HG03280 (cell line): ENCODE measurements around the gene EIF3B.
"Not testable (repeated sequence)": the region's sequence is repeated elsewhere in the genome, so short reads cannot be mapped to it uniquely, and the experiment has no call there.

Experiments
- ATAC-seq: cut with Tn5 transposase; IDR thresholded peaks from one replicate; pipeline ENCODE4 v1.9.1; 2021; ENCODE audit warnings: mild to moderate bottlenecking, moderate library complexity; ENCODE audit not compliant: unreplicated experiment

The EIF3B gene

DNA sequence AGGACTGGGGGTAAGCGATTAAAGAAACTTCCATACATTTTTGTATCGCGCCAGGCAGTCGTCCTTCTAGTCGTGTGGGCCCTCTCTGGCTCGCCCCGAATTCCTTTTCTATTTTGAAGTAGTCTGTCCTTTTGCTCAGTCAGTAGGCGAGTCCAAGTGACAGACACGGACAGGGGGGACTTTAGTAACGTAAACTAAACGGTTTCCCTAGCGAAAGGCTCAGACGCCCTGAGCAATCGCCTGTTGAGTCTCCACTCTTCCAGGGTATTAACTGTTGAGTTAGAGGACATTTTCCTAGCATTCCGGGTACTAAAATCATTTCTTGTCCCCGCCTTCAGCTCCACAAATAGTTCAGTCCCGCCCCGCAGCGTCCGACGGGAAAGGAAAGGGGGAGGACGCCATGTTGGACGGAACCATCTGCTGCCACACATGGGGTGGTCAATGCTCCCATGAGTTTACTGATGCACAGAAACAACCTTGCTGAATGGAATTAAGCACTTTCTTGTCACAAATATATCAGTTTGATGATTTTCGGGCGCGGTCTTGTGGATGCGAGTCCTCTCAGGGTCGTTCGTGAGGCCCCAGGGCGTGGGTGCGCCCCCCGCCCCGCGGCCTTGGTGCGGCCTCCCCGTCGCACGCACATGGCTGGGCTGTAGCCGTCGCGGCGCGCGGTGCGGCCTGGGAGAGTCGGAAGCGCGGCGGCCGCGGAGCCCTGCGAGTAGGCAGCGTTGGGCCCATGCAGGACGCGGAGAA is at the start of gene EIF3B:
EIF3B (plus strand) TSS at position 642 of the 753 bp plus-strand sequence; CDS start at position 737, 95 bp downstream.
- ATAC-seq: peak; percentile 88

GRCh38 chr7:2305258-2305657 is 49.4 kb upstream of the EIF3B start:
- not testable (repeated sequence) for ATAC-seq

GRCh38 chr7:2306688-2307087 is 47.9 kb upstream of the EIF3B start:
- ATAC-seq: no peak

- peak; percentile 51 for ATAC-seq
Measured at GRCh38 chr7:2307690-2308107, 46.9 kb upstream of the EIF3B start.

DNA sequence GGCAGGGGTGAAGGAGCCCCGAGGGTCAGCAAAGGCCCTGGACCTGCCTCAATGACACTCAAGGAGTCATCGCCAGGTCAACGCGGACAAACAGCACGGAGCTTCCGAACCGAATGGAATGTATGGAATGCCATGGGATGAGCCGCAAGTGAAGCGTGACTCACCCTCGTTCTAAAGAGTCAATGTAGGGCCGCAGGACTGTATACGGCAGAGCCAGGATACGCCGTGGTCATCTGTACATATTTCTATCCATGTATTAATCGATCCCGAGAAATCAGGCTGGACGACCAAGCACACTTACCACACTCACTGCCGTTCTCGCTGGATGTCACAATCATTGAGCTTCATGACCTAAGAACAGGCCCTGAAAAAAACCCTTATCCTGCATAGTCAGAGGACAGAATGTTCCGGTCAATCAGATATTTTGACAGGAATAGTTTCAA is 44.7 kb upstream of the EIF3B start:
- ATAC-seq: no peak

DNA sequence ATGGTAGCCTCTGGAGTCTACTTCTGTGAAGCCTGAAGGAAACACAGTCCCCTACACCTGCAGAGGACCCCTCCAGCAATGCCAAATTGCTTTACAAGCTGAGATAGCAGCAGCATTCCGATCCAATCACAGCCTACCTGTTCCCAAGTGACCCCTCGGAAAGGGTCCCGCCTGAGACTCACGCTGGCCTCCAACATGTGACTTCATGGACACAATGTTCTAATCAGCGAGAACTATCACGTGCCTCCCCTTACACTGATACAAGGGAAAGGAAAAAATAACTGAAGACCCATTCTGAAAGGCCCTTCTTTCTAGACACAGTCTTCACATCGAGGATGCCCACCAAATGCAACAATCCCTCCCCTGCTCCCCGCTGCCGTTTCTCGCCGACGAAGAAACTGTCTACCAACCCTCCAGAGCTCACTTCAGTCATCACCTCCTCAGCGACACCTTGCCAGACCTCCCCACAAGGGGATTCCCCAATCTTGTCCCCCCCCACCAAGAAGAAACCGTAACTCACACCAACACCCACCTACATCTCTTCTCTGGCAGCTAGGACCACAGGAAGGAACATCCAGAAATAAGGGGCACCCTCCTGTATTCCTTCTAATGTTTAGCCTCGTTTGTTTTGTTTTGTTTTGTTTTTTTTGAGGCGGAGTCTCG is 42.2 kb upstream of the EIF3B start:
- ATAC-seq: no peak

DNA sequence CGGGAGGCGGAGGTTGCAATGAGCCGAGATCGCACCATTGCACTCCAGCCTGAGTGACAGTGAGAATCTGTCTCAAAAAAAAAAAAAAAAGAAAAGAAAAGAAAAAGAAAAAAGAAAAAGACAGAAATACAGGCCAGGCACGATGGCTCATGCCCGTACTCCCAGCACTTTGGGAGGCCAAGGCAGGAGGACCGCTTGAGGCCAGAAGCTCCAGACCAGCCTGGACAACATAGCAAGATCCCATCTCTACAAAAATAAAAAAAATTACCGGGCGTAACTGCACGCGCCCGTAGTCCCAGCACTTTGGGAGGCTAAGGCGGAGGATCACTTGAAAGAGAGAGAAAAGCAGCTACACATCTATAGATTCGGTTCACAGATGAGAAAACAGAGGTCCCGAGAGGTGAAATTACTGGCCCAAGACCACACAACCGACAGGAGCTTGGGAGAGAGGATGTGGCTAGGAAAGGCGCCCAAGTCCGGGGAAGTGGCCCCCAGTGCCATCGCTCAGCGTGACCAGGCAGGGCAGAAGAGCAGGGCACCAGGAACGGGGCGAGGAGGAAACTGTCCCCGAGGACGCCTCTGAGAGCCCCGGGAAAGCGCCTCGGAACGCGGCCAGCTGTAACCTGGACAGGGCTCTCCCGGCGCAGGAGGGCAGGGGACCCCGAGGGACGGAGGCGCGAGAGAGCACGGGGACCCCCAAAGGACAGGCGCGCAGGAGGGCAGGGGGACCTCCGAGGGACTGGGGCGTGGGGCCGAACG is 41.0 kb upstream of the EIF3B start:
- ATAC-seq: peak; percentile 12

DNA sequence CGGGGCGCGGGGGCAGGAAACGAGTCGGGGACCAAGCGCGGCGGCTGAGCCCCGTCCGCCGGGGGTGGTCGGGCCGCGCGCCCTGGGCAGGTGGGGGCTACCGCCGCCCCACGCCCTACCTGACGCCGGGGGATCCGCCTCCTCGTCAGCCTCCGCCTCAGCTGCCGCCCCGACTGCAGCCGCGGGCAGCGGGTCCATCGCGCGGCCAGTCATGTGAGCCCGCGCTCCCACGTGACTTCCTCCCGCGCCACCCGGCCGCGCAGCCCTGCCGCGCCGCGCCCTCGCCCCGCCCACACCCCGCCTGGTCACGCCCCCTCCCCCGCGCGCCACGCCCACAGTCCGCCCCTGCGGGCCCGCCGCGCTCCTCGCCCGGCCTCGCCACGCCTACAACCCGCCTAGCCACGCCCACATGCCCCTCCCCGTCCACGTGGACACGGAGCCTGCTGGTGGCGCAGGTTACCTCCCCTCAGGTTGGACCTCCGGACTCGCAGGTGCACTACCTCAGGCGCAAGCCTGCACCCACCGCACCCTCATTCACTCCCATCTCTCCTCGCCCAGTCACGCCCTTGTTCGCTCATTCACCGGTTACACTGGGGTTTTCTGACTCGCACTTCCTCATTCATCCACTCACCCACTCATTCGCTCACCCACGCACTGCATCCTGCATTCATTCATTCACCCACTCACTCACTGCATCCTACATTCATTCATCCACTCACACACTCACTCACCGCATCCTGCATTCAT is 40.2 kb upstream of the EIF3B start, which contains the start of gene SNX8:
SNX8 (minus strand) TSS at position 233 of the 747 bp plus-strand sequence; CDS start at position 213, 20 bp downstream.
- ATAC-seq: peak; percentile 86

DNA sequence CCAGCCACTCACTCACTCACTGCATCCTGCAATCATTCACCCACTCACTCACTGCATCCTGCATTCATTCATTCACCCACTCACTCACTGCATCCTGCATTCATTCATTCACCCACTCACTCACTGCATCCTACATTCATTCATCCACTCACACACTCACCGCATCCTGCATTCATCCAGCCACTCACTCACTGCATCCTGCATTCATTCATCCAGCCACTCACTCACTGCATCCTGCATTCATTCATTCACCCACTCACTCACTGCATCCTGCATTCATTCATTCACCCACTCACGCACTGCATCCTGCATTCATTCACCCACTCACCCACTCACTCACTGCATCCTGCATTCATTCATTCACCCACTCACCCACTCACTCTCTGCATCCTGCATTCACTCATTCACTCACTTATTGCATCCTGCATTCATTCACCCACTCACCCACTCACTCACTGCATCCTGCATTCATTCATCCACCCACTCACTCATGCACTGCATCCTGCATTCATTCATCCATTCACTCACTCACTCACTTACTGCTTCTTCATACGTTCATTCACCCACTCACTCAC is 39.6 kb upstream of the EIF3B start:
- not testable (repeated sequence) for ATAC-seq

DNA sequence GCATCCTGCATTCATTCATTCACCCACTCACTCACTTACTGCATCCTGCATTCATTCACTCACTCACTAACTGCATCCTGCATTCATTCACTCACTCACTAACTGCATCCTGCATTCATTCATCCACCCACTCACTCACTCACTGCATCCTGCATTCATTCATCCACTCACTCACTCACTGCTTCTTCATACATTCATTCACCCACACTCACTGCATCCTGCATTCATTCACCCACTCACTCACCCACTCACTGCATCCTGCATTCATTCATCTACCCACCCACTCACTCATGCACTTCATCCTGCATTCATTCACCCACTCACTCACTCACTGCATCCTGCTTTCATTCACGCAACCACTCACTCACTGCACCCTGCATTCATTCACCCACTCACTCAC is 38.8 kb upstream of the EIF3B start:
- ATAC-seq: no peak

DNA sequence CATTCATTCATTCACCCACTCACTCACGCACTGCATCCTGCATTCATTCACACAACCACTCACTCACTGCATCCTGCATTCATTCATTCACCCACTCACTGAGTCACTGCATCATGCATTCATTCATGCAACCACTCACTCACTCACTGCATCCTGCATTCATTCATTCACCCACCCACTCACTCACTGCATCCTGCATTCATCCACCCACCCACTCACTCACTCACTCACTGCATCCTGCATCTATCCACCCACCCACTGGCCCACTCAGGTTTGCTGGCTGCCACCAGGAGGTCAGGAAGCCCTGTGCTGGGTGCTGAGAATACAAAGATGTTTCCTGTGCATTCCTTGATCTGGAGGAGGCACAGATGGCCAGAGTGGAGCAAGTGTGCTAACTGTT is 38.0 kb upstream of the EIF3B start:
- ATAC-seq: no peak

DNA sequence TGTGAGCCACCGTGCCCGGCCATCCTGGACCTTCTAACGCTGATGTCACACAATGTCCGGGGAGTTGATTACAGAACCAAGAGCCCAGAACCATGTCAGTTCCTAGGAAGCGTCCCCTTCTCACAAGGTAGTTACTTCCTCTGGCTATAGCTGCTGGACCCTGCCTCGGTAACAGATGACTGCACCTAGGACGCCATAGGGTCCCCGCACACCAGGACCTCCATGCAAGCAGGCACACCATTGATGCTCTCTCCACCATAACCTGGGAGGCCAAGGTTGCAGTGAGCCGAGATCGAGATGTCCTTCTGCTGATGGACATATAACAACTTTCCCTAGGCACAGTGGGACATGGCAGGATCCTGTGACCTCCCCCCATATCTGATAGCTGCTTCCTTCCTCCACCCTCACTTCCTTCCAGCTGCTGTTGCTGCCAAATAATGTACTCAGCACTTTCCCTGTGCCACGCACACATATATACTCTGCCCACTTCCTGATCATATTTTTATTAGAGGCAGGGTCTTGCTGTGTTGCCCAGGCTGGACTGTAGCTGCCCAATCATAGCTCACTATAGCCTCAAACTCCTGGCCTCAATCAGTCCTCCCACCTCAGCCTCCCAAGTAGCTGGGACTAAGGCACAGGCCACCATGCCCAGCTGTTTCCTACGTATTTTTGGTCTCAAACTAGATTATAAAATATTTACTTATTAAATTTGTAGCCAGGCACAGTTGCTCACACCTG is 36.9 kb upstream of the EIF3B start:
- ATAC-seq: no peak

- ATAC-seq: no peak
Measured at GRCh38 chr7:2321020-2321419, 33.6 kb upstream of the EIF3B start.

DNA sequence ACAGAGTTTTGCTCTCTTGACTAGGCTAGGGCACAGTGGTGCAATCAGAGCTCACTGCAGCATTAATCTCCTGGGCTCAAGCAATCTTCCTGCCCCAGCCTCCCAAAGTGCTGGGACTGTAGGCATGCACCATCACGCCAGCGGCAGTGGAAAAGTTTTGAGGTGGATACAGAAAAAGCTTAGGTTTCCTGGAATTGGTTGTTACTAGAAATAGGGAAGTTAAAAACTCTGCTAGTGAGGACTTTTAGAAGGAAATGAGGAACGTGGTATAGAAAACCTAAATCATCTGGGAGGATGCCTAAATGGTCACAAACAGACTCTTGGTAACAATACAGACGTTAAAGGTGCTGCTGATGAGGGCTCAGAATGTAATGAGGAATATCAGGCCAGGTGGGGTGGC is 29.5 kb upstream of the EIF3B start:
- ATAC-seq: no peak

DNA sequence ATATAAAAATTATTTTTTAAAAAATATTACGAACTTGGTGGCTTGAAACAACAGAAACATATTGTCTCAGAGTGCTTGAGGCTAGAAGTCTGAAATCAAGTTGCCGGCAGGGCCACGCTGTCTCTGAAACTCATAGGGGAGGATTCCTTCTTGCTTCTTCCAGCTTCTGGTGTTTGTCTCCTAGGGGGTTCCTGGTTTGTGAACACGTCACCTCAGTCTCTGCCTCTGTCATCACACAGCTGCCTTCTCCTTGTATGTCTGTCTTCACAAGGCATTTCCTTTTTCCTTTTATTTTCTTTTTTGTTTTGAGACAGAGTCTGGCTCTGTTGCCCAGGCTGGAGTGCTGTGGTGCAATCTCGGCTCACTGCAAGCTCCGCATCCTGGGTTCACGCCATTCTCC is 27.7 kb upstream of the EIF3B start:
- ATAC-seq: no peak

- no peak for ATAC-seq
Measured at GRCh38 chr7:2330493-2330892, 24.1 kb upstream of the EIF3B start.

- ATAC-seq: no peak
Measured at GRCh38 chr7:2331707-2332106, 22.9 kb upstream of the EIF3B start.

- not testable (repeated sequence) for ATAC-seq
Measured at GRCh38 chr7:2332606-2333231, 21.9 kb upstream of the EIF3B start.

DNA sequence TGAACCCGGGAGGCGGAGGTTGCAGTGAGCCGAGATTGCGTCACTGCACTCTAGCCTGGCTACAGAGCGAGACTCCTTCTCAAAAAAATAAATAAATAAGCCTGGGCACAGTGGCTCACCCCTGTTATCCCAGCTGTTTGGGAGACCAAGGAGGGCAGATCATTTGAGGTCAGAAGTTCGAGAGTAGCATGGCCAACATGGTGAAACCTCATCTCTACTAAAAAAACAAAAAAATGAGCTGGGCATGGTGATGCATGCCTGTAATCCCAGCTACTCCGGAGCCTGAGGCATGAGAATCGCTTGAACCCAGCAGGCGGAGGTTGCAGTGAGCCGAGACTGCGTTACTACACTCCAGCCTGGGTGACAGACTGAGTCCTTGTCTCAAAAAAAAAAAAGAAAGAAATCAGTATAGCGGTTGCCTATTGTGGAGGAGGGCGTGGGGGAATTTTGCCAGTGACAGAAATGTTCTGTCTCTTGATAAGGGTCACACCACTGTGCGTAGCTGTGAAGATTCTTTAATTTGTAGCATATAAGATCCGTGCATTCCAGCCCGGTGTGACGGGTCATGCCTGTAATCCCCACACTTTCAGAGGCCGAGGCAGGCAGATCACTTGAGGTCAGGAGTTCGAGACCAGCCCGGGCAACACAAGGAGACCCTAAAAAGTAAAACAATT is 17.9 kb upstream of the EIF3B start:
- no peak for ATAC-seq
